ENCODE measurements around the gene LHFPL3.

DNA sequence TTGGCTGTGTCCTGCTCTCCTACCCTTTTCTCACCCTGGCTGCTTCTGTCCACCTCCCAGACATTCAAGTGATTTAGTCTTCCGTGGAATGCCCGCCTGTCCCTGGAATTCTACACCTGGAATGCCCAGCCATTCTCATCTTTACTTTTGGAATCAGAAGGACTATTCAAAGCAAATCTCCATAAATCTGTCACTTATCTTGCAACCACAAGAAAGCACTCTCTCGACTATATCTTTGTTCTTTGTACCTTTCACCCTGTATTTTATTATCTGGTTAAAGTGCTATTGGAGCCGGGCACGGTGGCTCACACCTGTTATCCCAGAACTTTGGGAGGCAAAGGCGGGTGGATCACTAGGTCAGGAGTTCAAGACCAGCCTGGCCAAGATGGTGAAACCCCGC lies 606.3 kb downstream of the LHFPL3 start:
- TF ChIP-seq, protein P1, sequence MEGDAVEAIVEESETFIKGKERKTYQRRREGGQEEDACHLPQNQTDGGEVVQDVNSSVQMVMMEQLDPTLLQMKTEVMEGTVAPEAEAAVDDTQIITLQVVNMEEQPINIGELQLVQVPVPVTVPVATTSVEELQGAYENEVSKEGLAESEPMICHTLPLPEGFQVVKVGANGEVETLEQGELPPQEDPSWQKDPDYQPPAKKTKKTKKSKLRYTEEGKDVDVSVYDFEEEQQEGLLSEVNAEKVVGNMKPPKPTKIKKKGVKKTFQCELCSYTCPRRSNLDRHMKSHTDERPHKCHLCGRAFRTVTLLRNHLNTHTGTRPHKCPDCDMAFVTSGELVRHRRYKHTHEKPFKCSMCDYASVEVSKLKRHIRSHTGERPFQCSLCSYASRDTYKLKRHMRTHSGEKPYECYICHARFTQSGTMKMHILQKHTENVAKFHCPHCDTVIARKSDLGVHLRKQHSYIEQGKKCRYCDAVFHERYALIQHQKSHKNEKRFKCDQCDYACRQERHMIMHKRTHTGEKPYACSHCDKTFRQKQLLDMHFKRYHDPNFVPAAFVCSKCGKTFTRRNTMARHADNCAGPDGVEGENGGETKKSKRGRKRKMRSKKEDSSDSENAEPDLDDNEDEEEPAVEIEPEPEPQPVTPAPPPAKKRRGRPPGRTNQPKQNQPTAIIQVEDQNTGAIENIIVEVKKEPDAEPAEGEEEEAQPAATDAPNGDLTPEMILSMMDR (IDR thresholded peaks at IDR 0.05), result no peak
- TF ChIP-seq POLR2A (IDR thresholded peaks at IDR 0.05), result no peak
